Measurements from ENCODE around the gene POU1F1.
"Not testable (repeated sequence)": the region's sequence is repeated elsewhere in the genome, so short reads cannot be mapped to it uniquely, and the experiment has no call there.

POU1F1 gene

DNA sequence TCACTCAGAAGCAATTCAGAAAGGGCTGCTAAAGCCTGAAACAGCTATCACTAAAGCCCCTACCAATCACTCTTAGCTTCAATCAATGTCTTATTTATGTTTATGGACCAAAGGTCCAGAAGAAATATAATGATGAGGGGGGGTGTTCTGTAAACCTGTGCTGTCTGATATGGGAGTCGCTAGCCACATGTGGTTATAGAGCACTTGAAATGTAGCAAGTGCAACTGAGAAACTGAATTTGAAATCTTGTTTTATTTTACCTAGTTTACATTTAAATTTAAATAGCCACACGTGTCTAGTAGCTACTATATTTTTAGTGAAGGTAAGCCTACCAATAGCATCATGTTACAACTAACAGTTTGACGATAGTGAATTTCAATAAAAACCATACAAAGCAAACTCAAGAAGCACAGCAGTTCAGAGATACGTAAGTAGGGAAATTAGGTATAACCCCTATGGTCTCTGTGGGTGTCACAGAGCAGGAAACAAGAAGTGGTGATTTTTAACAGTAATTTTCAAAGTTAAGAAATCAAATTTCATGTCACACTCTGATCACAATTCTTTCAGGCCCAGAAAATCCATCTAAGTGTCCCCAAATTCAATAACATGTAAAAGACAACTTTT, 3.6 kb downstream of the POU1F1 start:
- H3K4me3 ChIP-seq (ENCODE audit: low read length) = no peak overlapping the region
- no peak for TF ChIP-seq ZNF274 (IDR thresholded peaks at IDR 0.05; ENCODE audit: low read depth, low read length)

DNA sequence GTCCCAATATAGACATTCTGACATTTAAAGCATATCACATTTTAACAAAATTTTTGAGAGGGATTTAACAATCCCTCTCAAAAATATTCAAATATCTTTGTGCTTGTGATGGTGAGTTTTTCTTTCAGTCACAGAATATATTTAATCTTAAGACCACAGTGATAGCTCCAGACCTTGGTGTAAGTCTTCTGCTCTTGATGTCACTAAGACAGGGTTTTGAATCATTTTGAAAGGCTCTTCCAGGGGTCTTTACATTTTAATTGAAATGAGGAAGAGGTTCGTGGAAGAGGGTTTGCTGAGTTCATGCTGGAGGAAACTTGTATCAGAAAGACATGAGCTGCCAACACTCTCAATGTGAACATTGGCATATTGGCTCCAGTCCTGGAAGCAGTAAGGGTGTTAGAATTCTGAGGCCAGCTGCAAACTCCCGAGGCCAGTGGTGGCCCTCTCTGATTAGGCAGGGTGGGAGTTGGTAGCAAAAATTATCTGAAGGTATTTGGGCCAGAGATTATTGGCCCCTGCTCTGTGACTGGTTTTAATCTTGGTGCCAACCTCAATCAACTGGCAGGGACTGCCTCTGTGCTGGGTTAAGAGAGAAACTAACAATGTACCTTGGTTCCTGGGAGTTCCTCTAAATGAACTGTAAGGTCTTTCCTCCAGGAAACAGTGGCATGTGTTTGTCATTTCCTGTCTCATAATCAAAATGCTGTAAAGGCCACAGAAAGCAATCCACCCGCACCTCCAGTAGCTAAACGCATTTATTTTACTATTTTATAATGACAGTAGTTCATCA, 5.3 kb downstream of the POU1F1 start:
- no peak for TF ChIP-seq ZNF274 (IDR thresholded peaks at IDR 0.05; ENCODE audit: low read depth, low read length)
- no peak overlapping the region for H3K4me3 ChIP-seq (ENCODE audit: low read length)

DNA sequence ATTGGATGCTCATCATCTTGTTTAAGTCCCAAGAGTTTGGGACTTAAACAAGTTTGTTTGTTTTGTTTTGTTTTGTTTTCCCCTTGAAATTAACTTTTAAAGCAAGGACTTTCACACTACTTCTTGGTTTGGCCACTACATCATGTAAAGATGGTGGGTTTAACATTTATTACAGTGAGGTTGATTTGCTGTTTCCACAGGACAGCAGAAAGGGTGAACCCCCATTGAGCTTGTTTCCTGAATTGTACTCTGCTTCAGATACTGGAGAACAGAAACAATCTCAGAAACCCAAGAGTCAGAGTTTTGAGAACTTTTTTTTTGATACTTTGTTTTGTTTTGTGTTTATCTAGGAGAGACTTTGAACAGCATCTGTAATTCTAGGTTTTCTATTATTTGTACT, 6.7 kb downstream of the POU1F1 start:
- no peak overlapping the region for H3K4me3 ChIP-seq (ENCODE audit: low read length)

DNA sequence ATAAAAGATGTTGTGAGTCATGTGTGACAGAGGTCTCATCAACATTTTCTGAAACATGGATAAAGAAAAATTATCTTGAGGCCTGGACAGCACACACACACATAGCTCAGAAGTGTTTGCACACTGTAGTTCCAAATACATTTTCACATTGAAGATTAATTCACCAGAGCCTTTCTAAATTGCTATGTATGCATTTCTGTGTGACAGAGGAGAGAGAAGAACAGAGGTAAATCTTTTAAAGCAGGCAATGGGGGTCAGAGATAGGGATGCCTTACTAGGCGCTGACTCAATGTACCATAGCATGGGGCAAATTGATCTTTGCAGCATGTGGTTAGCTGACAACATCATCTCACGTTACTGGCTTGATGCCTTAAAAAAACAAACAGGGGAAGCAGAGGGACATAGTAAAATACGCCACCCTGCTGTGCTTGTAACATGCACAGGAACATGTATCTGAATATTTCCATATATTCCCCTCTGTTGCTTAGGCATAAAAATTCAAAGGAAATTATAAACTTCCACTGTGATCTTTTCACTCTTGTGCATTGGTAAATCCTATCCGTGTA, 7.7 kb downstream of the POU1F1 start:
- no peak overlapping the region for H3K4me3 ChIP-seq (ENCODE audit: low read length)
- no peak for TF ChIP-seq ZNF274 (IDR thresholded peaks at IDR 0.05; ENCODE audit: low read depth, low read length)

More for the DNA sequence above, 6.7 kb downstream of the POU1F1 start:
- no peak for TF ChIP-seq ZNF274 (IDR thresholded peaks at IDR 0.05; ENCODE audit: low read depth, low read length)

DNA sequence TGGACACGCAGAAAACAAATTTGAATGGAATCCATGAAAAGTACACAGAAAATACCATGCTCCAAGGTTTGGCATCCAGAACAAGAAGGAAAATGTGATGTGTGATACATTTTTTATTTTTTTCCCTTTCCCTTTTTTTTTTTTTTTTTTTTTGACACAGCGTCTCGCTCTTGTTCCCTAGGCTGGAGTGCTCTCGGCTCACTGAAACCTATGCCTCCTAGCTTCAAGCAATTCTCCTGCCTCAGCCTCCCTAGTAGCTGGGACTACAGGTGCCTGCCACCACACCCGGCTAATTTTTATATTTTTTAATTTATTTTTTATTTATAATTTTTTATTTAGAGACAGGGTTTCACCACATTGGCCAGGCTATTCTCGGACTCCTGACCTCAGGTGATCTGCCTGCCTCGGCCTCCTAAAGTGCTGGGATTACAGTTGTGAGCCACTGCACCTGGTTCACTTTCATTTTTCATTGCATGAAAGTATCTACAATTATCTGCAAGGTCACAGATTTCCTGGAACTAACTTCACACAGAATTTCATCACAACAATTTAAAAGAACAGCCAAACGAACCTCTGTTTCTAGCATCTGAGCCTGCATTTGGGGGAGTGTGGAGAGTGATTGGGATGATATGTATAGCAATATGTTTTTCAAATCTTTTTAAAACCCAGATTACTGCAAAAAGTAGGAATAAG, 8.3 kb downstream of the POU1F1 start:
- no peak overlapping the region for H3K4me3 ChIP-seq (ENCODE audit: low read length)
- TF ChIP-seq ZNF274 (IDR thresholded peaks at IDR 0.05; ENCODE audit: low read depth, low read length) = no peak

DNA sequence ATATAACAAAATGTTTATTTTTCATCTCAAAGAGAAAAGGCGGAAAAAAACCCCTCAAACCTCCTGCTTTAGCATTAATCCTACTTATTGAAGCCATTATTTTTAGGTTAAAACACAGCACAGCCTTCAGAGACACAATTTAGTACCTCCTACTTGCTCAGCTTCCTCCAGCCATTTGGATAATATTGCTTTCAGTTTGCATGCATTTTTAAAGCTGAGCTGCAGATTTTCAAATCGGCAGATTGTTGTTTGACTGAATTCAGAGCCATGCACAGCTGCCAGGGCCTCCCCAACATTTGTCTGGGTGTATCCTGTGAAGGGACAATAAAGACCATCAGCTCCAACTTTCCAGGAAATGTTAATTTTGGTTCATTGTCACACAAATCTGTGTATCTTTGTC, 14.5 kb downstream of the POU1F1 start:
- TF ChIP-seq ZNF274 (IDR thresholded peaks at IDR 0.05; ENCODE audit: low read depth, low read length) = no peak

DNA sequence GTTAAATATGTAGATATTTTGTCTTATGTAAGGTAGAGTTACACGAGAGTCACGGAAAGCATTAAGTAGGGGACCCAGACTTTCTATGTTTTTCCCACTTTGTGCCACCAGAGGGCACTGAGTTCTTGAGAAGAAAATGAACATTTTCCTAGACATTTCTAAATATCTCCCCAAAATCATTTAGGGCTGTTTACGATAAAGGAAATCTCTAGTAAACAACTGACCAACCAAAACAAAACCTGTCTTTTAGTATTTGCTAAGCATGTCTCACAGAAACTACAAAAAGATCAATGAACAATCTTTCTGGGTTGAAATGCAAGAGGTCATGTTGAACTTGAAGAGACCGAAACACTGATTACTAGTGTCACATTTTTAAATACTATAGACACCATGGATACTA, 16.1 kb downstream of the POU1F1 start:
- H3K4me3 ChIP-seq (ENCODE audit: low read length) = no peak overlapping the region
- no peak for TF ChIP-seq ZNF274 (IDR thresholded peaks at IDR 0.05; ENCODE audit: low read depth, low read length)

More for the DNA sequence above, 14.5 kb downstream of the POU1F1 start:
- no peak overlapping the region for H3K4me3 ChIP-seq (ENCODE audit: low read length)

DNA sequence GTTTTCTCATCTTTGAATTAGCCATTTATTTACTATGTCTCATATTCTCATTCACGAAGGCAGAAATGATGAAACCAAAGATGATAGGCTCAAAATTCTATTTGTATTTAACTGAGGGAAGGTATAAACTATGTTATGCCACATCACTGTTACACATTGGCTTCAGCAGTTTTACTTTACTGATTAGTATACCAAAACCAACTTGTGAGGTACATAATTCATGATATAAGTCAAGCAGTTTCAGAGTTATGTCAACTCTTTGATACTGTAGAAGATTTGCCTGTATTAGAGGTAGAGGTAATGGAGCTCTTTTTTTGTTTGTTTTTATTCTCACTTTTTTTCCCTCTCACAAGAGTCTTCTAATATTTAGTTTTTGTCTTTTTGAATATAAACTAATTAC, 26.4 kb downstream of the POU1F1 start:
- TF ChIP-seq ZNF274 (IDR thresholded peaks at IDR 0.05; ENCODE audit: low read depth, low read length) = no peak

DNA sequence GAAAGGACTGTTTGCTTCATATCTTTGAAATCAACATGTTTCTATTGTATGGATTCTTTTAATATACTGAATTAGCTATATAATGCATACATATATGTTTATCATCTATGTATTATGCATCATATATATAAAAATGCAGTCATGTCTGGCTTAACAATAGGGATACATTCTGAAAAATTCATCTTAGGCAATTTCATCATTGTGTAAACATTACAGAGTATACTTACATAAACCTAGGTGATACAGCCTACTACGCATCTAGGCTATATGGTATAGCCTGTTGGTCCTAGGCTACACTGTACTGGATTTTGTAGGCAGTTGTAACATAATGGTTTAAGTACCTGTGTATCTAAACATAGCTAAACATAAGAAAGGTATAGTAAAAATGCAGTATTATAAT, 27.6 kb downstream of the POU1F1 start:
- TF ChIP-seq ZNF274 (IDR thresholded peaks at IDR 0.05; ENCODE audit: low read depth, low read length) = no peak
- H3K4me3 ChIP-seq (ENCODE audit: low read length) = no peak overlapping the region

More for the DNA sequence above, 26.4 kb downstream of the POU1F1 start:
- H3K4me3 ChIP-seq (ENCODE audit: low read length) = no peak overlapping the region

DNA sequence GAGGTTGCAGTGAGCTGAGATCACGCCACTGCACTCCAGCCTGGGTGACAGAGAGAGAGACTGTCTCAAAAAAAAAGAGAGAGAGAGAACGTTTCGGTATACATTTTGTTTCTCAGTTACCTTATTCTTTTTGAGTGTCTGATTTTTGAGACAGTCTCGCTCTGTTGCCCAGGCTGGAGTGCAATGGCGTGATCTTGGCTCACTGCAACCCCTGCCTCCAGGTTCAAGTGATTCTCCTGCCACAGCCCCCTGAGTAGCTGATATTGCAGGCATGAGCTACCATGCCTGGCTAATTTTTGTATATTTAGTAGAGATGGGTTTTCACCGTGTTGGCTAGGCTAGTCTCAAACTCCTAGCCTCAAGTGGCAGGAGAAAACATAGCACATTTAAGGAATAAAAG, 28.2 kb downstream of the POU1F1 start:
- not testable (repeated sequence) for H3K4me3 ChIP-seq (ENCODE audit: low read length)

DNA sequence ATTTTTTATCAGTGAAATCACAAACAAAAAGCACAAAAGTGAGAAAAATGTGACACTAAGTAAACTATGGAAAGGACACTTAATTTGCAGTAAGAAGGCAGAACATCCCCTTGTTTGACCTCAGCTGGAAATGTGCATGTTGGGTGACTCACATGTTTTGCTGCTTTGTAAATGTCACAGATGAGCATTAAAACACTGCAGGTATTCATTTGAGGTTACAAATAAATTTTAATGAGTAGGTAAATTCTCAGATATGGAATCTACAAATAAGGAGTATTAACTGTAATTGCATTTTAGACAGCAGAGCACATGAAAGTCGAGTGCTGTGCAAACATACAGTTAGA, 29.0 kb downstream of the POU1F1 start:
- no peak for TF ChIP-seq ZNF274 (IDR thresholded peaks at IDR 0.05; ENCODE audit: low read depth, low read length)
- H3K4me3 ChIP-seq (ENCODE audit: low read length) = no peak overlapping the region

DNA sequence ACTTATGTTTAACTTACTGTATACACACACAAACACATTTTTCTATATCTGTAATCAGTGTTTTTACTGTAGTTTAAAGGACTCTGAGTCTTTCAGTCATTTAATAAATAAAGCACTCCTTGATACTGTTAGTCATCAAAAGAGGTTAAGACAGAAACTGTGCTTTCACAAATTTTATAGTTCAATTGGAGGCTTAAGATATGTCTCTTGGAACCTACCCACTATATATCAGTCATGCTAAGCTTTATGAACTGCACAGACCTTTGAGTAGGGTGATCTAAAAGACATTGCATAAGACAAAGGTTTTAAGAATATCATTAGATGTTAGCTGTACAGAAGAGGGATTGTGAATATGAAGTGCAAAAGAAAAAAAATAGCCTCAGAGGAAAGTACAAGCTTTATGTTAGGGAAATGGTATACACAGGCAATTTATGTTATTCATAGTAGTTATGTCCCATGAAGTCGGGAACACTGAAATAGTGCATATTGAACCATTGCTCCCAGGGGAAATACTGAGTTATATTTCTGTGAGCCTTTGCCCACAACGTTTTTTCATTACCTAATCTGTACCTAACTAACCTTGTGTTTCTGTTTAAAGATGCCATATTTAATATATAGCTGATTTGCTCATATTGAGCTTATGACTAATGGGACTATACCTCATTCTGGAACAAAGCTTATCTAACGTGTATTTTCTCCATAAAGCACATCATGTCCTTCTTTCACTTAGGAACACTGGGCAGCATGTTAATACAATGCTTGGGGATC, 29.5 kb downstream of the POU1F1 start:
- no peak overlapping the region for H3K4me3 ChIP-seq (ENCODE audit: low read length)
- TF ChIP-seq ZNF274 (IDR thresholded peaks at IDR 0.05; ENCODE audit: low read depth, low read length) = no peak

DNA sequence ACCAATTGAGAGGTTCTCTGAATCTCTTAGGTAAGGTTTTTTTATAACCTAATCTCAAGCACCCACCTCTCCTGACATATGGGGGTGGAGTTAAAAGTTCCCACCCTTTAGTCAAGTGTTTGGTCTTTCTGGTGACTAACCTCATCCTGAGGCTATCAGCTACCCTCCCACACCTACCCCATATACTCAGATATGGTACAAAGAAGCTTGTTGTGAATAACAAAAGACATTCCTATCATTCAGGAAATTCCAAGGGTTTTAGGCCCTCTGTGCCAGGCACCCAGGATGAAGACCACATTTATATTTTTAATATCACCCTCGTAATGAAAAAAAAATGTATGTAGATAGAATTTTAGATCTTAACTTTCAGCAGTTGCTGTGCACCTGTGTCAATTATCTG, 40.3 kb downstream of the POU1F1 start:
- TF ChIP-seq ZNF274 (IDR thresholded peaks at IDR 0.05; ENCODE audit: low read depth, low read length) = no peak
- no peak overlapping the region for H3K4me3 ChIP-seq (ENCODE audit: low read length)

DNA sequence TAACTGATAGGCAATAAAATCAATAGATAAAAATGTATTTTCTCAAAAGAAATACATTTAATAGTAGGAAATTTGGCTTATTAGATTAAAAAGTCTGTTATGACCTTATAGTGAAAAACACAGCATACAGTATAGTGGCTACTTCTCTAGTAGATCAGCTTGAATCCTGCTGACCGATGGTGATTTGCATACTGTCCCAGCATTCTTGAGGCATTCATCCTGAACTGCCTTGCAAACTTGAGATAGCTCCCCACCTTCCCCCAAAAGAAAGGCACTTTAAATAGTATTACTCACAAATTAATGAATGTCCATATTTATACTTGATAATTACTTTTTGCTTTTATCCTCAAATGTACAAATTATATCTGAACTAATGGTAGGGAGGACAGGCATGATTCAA, 42.6 kb downstream of the POU1F1 start:
- no peak for TF ChIP-seq ZNF274 (IDR thresholded peaks at IDR 0.05; ENCODE audit: low read depth, low read length)
- H3K4me3 ChIP-seq (ENCODE audit: low read length) = no peak overlapping the region

Data from GM08714 (cell line).